HCT116 (cell line): ENCODE results near the gene RUFY1. TPM values are rescaled to one million over a fixed set of nuclear protein-coding genes. Genes with fewer than 3 reads are reported as not detected.
"Not testable (repeated sequence)": the region's sequence is repeated elsewhere in the genome, so short reads cannot be mapped to it uniquely, and the experiment has no call there.

Source experiments
- ATAC-seq: fragments of 200-7000 bp; cut with Tn5 transposase; 2 replicates; pipeline ENCODE4 v1.9.1; 2020; ENCODE audit warnings: mild to moderate bottlenecking, moderate library complexity
- BruUV-seq: library from RNA; stranded (reverse); fragments of 400-500 nt; replicated peaks from 2 replicates; lab custom pipeline; 2021; lab: Mats Ljungman, UMichigan
- CTCF ChIA-PET: fragments of 300-600 bp; sonication (Branson Sonifier 250); formaldehyde crosslinking; loops from one replicate; lab custom pipeline; 2021; ENCODE audit warnings: antibody characterized with exemption; lab: Charles Lee
- POLR2A ChIA-PET: fragments of 300-600, 350-600 bp; sonication (Branson Sonifier 250); formaldehyde crosslinking; loops from one replicate; lab custom pipeline; 2021; ENCODE audit warnings: antibody characterized with exemption; lab: Charles Lee
- RAD21 ChIA-PET, 2 experiments: fragments of 300-600 bp; sonication (Branson Sonifier 250); formaldehyde crosslinking; loops; one replicate each; lab custom pipeline; 2023; ENCODE audit warnings: low total read pairs in 2 of 2; ENCODE audit not compliant: uncharacterized antibody in 2 of 2, unreplicated experiment in 2 of 2, low non-redundant PET in 1 of 2; lab: Charles Lee
- DNase-seq: peaks from one replicate; pipeline ENCODE4 v3.0.0-alpha.2; 2010; ENCODE audit warnings: low read depth, low spot score
- H2AFZ ChIP-seq: fragments of 200-600 bp; shearing (Covaris generic), sonication (generic); 2 replicates; pipeline ENCODE4 v1.6.1; 2017; ENCODE audit warnings: low read depth, mixed run types, mixed read lengths, antibody characterized with exemption, low read length; ENCODE audit not compliant: poor library complexity, severe bottlenecking
- H3K27ac ChIP-seq: 2 replicates; pipeline ENCODE4 v1.5.1; 2012; ENCODE audit warnings: low read depth, low read length
- H3K27me3 ChIP-seq: fragments of 200-600 bp; sonication (generic); 2 replicates; pipeline ENCODE4 v1.6.1; 2016; ENCODE audit warnings: mixed run types, low read length, mixed read lengths; ENCODE audit not compliant: insufficient read depth
- H3K36me3 ChIP-seq, 2 experiments: fragments of 200-500 bp in 1 of 2; fragments of 200-600 bp in 1 of 2; sonication (Bioruptor generic) in 1 of 2; sonication (generic) in 1 of 2; 2 replicates each; pipeline versions ENCODE4 v1.5.1 to v1.6.1; 2014 to 2016; ENCODE audit warnings: low read length in 2 of 2, inconsistent platforms in 1 of 2, mixed read lengths in 1 of 2, mixed run types in 1 of 2; ENCODE audit not compliant: insufficient read depth in 2 of 2, control insufficient read depth in 1 of 2
- H3K4me1 ChIP-seq, 2 experiments: fragments of 200-600 bp in 1 of 2; sonication (generic) in 1 of 2; 2 replicates each; pipeline versions ENCODE4 v1.5.1 to v1.6.1; 2012 to 2017; ENCODE audit warnings: low read length in 2 of 2, inconsistent platforms in 1 of 2, mild to moderate bottlenecking in 1 of 2, mixed read lengths in 1 of 2, mixed run types in 1 of 2, moderate library complexity in 1 of 2; ENCODE audit not compliant: insufficient read depth in 2 of 2, control insufficient read depth in 1 of 2
- H3K4me2 ChIP-seq: fragments of 200-600 bp; sonication (generic); 2 replicates; pipeline ENCODE4 v1.6.1; 2017; ENCODE audit warnings: mixed run types, low read length, mixed read lengths
- H3K4me3 ChIP-seq, 2 experiments: fragments of 200-600 bp in 1 of 2; sonication (generic) in 1 of 2; replicated peaks in 1 of 2; 2 replicates each; pipeline ENCODE4 v1.5.1; 2011 to 2016; ENCODE audit warnings: low read length in 2 of 2, control low read depth in 1 of 2, low read depth in 1 of 2, mild to moderate bottlenecking in 1 of 2, mixed read lengths in 1 of 2, mixed run types in 1 of 2
- H3K79me2 ChIP-seq: fragments of 200-600 bp; sonication (generic); 2 replicates; pipeline ENCODE4 v1.6.1; 2017; ENCODE audit warnings: mild to moderate bottlenecking, mixed run types, low read length, moderate library complexity, mixed read lengths; ENCODE audit not compliant: insufficient read depth
- H3K9ac ChIP-seq: fragments of 200-600 bp; sonication (generic); 2 replicates; pipeline ENCODE4 v1.6.1; 2016; ENCODE audit warnings: low read length, mixed read lengths
- H3K9me2 ChIP-seq: fragments of 200-600 bp; sonication (generic), shearing (Covaris generic); 2 replicates; pipeline ENCODE4 v1.6.1; 2017; ENCODE audit warnings: mixed run types, mild to moderate bottlenecking, moderate library complexity; ENCODE audit not compliant: insufficient read depth
- H3K9me3 ChIP-seq, 2 experiments: fragments of 200-500 bp in 1 of 2; fragments of 200-600 bp in 1 of 2; sonication (Bioruptor generic) in 1 of 2; sonication (generic) in 1 of 2; 2 replicates each; pipeline ENCODE4 v1.6.1; 2014 to 2017; ENCODE audit warnings: low read length in 2 of 2, mixed read lengths in 2 of 2, inconsistent platforms in 1 of 2, low read depth in 1 of 2, mild to moderate bottlenecking in 1 of 2, mixed run types in 1 of 2, moderate library complexity in 1 of 2; ENCODE audit not compliant: control insufficient read depth in 1 of 2, insufficient read depth in 1 of 2
- H4K20me1 ChIP-seq: fragments of 200-600 bp; sonication (generic), shearing (Covaris generic); 2 replicates; pipeline ENCODE4 v1.6.1; 2017; ENCODE audit warnings: mixed run types, mild to moderate bottlenecking, moderate library complexity; ENCODE audit not compliant: insufficient read depth
- SIN3A ChIP-seq: IDR thresholded peaks from 2 replicates; pipeline ENCODE4 v1.6.1; 2012; ENCODE audit warnings: low read depth
- SRF ChIP-seq: IDR thresholded peaks from 2 replicates; pipeline ENCODE4 v1.6.1; 2012; ENCODE audit warnings: low read depth
- TCF7L2 ChIP-seq: IDR thresholded peaks from 2 replicates; pipeline ENCODE4 v1.7.0; 2011; ENCODE audit warnings: borderline replicate concordance, inconsistent platforms; ENCODE audit not compliant: insufficient read depth, insufficient read length; ENCODE audit errors: extremely low read depth
- intact Hi-C: fragments of 100-400 bp; cut with micrococcal nuclease; formaldehyde crosslinking; loops from 2 replicates; pipeline ENCODE4 v1.10.0; 2022
- total RNA-seq: library from RNA; stranded (reverse); gene quantifications from one replicate; pipeline ENCODE4 v1.2.1, GENCODE V29; 2021; ENCODE audit not compliant: unreplicated experiment

Gene RUFY1
- total RNA-seq, 1 experiment from 2014 or later = 32.9 TPM

DNA sequence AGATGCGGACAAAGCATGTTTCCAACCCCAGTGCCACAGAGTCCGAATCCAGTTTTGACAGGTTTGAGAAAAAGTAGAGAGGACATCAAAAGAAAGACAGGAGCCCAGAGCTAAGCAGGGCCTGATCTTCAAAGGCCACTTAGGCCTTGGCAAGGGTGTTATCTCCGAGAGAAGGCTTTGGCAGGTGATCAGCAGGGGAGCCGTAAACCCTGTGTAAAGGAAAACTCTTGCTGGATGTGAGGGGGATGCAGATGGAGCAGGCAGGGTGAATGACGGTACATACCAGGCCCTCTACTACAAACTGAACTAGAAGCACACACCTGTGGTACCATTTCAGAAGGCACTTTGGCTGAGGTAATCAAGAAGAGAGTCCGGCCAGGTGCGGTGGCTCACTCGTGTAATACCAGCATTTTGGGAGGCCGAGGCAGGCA is 74.5 kb downstream of the RUFY1 start:
- ChIA-PET POLR2A (interaction anchor here (2.6 to 3.5 kb wide), 2 partner anchors 12 to 67 kb away, joined by 21 to 63 read pairs; no protein-coding TSS in a partner anchor), CTCF (interaction anchor here (1.2 kb wide), 1 partner anchor 67 kb away, joined by 3 read pairs; no protein-coding TSS in a partner anchor), RAD21 (no interaction called here)
- peak overlapping the region; percentile 91 to 98 for H3K4me3 ChIP-seq
- no peak for TF ChIP-seq SIN3A
- TF ChIP-seq TCF7L2 = peak; percentile 78
- no peak for TF ChIP-seq SRF
- no TSS peak for BruUV-seq
- no peaks in the 10 kb centered on the region for H3K9me2 ChIP-seq
- peaks cover 21 to 24% of the 10 kb centered on the region in 2 experiments for H3K36me3 ChIP-seq
- no peaks in the 10 kb centered on the region for H3K27me3 ChIP-seq
- peaks cover 21 to 35% of the 10 kb centered on the region in 2 experiments for H3K4me1 ChIP-seq
- peak overlapping the region; percentile 92 for H3K4me2 ChIP-seq
- H3K9me3 ChIP-seq = no peaks in the 10 kb centered on the region
- no peak overlapping the region for H2AFZ ChIP-seq
- peak overlapping the region; percentile 97 for H3K27ac ChIP-seq
- intact Hi-C loops = loop anchor here (5.0 kb wide), 2 partner anchors 42 to 68 kb away; no protein-coding TSS in a partner anchor
- H3K9ac ChIP-seq = peak overlapping the region; percentile 100
- ATAC-seq = peak; percentile 0; the same call in 1 of the 2 replicates
- H3K79me2 ChIP-seq = peaks cover 35% of the 10 kb centered on the region
- no peak for DNase-seq
- H4K20me1 ChIP-seq = peaks cover 28% of the 10 kb centered on the region; the same call in 1 of the 2 replicates

GRCh38 chr5:179633501-179634369 is 83.4 kb downstream of the RUFY1 start:
- ChIA-PET CTCF (interaction anchor here (0.6 to 0.9 kb wide), 2 partner anchors 8 to 10 kb away, joined by 3 read pairs; partner anchors contain the start of gene HNRNPH1), POLR2A (interaction anchor here (0.7 to 2.8 kb wide), 2 partner anchors 10 to 20 kb away, joined by 4 to 18 read pairs; partner anchors contain the start of gene HNRNPH1)
- H3K36me3 ChIP-seq, H3K9me2 ChIP-seq, H3K4me1 ChIP-seq, RAD21 ChIA-PET, H4K20me1 ChIP-seq, H3K27ac ChIP-seq, H2AFZ ChIP-seq, intact Hi-C loops, H3K79me2 ChIP-seq, DNase-seq, H3K9me3 ChIP-seq, H3K27me3 ChIP-seq: not testable (repeated sequence)
- Histone ChIP-seq H3K4me3 (peak overlapping the region; percentile 45), H3K4me2 (peak overlapping the region; percentile 67), H3K9ac (peak overlapping the region; percentile 41; the same call in 1 of the 2 replicates)
- BruUV-seq = TSS peak; percentile 57
- peak; percentile 67 for ATAC-seq

DNA sequence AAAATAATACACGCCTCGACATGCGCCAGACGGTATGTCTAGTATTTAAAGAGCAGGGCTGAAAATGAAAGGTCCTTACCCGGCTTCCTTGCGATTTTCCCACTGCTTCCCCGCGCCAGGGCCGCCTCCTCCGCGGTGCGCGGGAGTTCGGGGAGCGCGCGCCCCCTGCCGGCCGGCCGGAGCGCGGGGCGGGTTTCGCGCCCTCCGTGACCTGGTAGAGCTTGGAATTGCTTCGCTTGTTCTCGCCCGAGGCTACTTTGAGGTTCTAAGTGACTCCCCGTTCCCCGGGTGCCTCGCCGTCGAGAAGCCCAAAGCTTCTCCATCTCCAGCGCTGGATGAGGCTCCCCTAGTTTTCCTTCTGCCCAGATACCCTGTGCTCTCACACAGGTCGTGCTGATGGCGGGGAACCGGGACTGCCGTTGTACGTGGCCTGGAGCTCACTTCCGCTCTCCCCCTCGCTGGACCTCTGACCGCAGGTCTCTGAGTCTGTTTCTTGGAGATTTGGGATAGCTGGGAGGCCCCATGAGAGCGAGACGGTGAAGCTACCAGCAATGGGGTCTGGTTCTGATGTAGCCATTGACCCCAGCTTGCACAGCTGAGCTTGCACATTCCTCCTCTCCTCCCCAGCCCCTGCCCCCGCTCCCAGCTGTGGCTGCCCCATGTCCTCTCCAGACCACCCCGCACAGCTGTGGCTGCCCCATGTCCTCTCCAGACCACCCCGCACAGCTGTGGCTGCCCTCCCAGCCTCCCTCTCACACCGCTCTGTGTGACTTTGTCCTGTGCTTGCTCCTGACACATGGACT is 84.2 kb downstream of the RUFY1 start:
- peak; percentile 95 for ATAC-seq
- H3K4me1 ChIP-seq, DNase-seq, H3K27me3 ChIP-seq, CTCF ChIA-PET, POLR2A ChIA-PET, H3K36me3 ChIP-seq, H3K9me2 ChIP-seq, H3K4me2 ChIP-seq, H3K27ac ChIP-seq, H4K20me1 ChIP-seq, H3K4me3 ChIP-seq, H3K79me2 ChIP-seq, H3K9me3 ChIP-seq, RAD21 ChIA-PET, BruUV-seq, H2AFZ ChIP-seq, intact Hi-C loops, H3K9ac ChIP-seq: not testable (repeated sequence)
